Smooth muscle cell (in vitro differentiated cells): ENCODE results near the gene NANOG. TPM values are rescaled to one million over a fixed set of nuclear protein-coding genes. Genes with fewer than 3 reads are reported as not detected.

Experiments used
- DNase-seq: peaks from one replicate; lab custom pipeline; 2025; ENCODE audit not compliant: unreplicated experiment; lab: John Stamatoyannopoulos, UW
- H2AFZ ChIP-seq: fragments of 200-600 bp; sonication (generic); 2 replicates; pipeline ENCODE4 v1.6.0; 2016; ENCODE audit warnings: antibody characterized with exemption, low read depth, mild to moderate bottlenecking
- H3F3A ChIP-seq: fragments of 200-600 bp; sonication (generic); 2 replicates; pipeline ENCODE4 v1.6.0; 2017; ENCODE audit warnings: antibody characterized with exemption, low read depth
- H3K27ac ChIP-seq: fragments of 200-600 bp; sonication (generic); 2 replicates; pipeline ENCODE4 v1.5.1; 2016; ENCODE audit warnings: low read depth, mild to moderate bottlenecking
- H3K27me3 ChIP-seq: fragments of 200-600 bp; sonication (generic); 2 replicates; pipeline ENCODE4 v1.6.1; 2016; ENCODE audit warnings: low read depth, mild to moderate bottlenecking
- H3K36me3 ChIP-seq: fragments of 200-600 bp; sonication (generic); 2 replicates; pipeline ENCODE4 v1.5.1; 2016; ENCODE audit warnings: low read depth
- H3K4me1 ChIP-seq: fragments of 200-600 bp; sonication (generic); 2 replicates; pipeline ENCODE4 v1.5.1; 2016; ENCODE audit warnings: low read depth
- H3K4me2 ChIP-seq: fragments of 200-600 bp; sonication (generic); 2 replicates; pipeline ENCODE4 v1.6.0; 2016; ENCODE audit warnings: mild to moderate bottlenecking
- H3K4me3 ChIP-seq: fragments of 200-600 bp; sonication (generic); 2 replicates; pipeline ENCODE4 v1.5.1; 2016; ENCODE audit warnings: mild to moderate bottlenecking
- H3K79me2 ChIP-seq: fragments of 200-600 bp; sonication (generic); 2 replicates; pipeline ENCODE4 v1.6.0; 2016; ENCODE audit warnings: low read depth, mild to moderate bottlenecking
- H3K9ac ChIP-seq: fragments of 200-600 bp; sonication (generic); 2 replicates; pipeline ENCODE4 v1.6.0; 2016; ENCODE audit warnings: low read depth
- H3K9me3 ChIP-seq: fragments of 200-600 bp; sonication (generic); replicated peaks from 2 replicates; pipeline ENCODE4 v1.5.1; 2016; ENCODE audit warnings: low read depth
- H4K20me1 ChIP-seq: fragments of 200-600 bp; sonication (generic); 2 replicates; pipeline ENCODE4 v1.6.0; 2016; ENCODE audit warnings: low read depth
- WGBS: methylation state at CpG from one replicate; pipeline ENCODE4 v1.1.7; 2016; ENCODE audit warnings: low lambda C conversion rate; 5-methylcytosine and 5-hydroxymethylcytosine counted together
- polyA plus RNA-seq: library from polyadenylated mRNA; unstranded; fragments of >200 nt; fragmentation: Nextera tagmentation; extraction: Ambion mirVana; gene quantifications from 2 replicates; pipeline ENCODE4 v1.2.1, GENCODE V29; 2016
- total RNA-seq: library from RNA; depleted of rRNA; stranded (reverse); fragments of >200 nt; gene quantifications from 2 replicates; pipeline ENCODE4 v1.2.3, GENCODE V29; 2014
- TF ChIP-seq, protein P1 (sequence below): fragments of 200-600 bp; sonication (generic); IDR thresholded peaks from 2 replicates; pipeline ENCODE4 v1.5.1; 2017; ENCODE audit warnings: borderline replicate concordance, mild to moderate bottlenecking, antibody characterized with exemption; ENCODE audit not compliant: insufficient read depth, poor library complexity, severe bottlenecking

NANOG gene
- total and polyA plus RNA-seq, 2 experiments from 2014 or later, result not detected

DNA sequence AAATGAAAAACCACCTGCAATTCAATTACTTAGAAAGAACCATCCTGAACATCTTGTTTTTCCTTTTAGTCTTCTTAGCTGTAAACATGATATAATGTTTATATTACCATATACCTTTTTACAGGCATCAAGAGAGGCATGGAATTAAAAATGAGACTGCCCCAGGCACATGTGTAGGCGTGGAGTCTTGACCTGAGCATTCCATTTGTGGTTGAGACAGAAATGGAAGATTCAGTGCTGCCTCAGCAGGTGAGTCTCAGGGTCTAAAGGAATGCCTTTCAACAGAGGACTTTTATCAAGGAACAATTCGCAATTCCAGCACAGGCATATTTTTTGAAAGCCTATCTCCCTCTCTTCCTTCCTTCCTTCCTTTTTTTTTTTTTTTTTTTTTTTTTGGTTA lies 32.2 kb upstream of the NANOG start:
- Histone ChIP-seq H3K27ac (no peak overlapping the region), H3F3A (no peaks in the 10 kb centered on the region), H3K9ac (no peak overlapping the region), H3K79me2 (no peaks in the 10 kb centered on the region), H3K27me3 (no peaks in the 10 kb centered on the region), H4K20me1 (no peaks in the 10 kb centered on the region), H2AFZ (no peak overlapping the region), H3K9me3 (no peaks in the 10 kb centered on the region), H3K4me1 (peaks cover 8% of the 10 kb centered on the region), H3K4me2 (no peak overlapping the region), H3K4me3 (no peak overlapping the region), H3K36me3 (no peaks in the 10 kb centered on the region)
- TF ChIP-seq, protein P1, sequence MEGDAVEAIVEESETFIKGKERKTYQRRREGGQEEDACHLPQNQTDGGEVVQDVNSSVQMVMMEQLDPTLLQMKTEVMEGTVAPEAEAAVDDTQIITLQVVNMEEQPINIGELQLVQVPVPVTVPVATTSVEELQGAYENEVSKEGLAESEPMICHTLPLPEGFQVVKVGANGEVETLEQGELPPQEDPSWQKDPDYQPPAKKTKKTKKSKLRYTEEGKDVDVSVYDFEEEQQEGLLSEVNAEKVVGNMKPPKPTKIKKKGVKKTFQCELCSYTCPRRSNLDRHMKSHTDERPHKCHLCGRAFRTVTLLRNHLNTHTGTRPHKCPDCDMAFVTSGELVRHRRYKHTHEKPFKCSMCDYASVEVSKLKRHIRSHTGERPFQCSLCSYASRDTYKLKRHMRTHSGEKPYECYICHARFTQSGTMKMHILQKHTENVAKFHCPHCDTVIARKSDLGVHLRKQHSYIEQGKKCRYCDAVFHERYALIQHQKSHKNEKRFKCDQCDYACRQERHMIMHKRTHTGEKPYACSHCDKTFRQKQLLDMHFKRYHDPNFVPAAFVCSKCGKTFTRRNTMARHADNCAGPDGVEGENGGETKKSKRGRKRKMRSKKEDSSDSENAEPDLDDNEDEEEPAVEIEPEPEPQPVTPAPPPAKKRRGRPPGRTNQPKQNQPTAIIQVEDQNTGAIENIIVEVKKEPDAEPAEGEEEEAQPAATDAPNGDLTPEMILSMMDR, result no peak
- 81% methylated on average over 2 of the region's 2 CpGs for WGBS
- DNase-seq, result no peak

GRCh38 chr12:7758766-7759140 lies 30.4 kb upstream of the NANOG start:
- WGBS, result 78% methylated on average over 9 of the region's 9 CpGs
- peaks cover 8% of the 10 kb centered on the region for H3K4me1 ChIP-seq
- H3K27ac ChIP-seq, result no peak overlapping the region
- no peaks in the 10 kb centered on the region for H3K27me3 ChIP-seq
- no peaks in the 10 kb centered on the region for H4K20me1 ChIP-seq
- H3K4me3 ChIP-seq, result no peak overlapping the region
- no peak overlapping the region for H3K4me2 ChIP-seq
- H2AFZ ChIP-seq, result no peak overlapping the region
- no peak for DNase-seq
- H3K9me3 ChIP-seq, result no peaks in the 10 kb centered on the region
- TF ChIP-seq, protein P1, result no peak
- no peaks in the 10 kb centered on the region for H3K36me3 ChIP-seq
- no peaks in the 10 kb centered on the region for H3F3A ChIP-seq
- no peak overlapping the region for H3K9ac ChIP-seq
- no peaks in the 10 kb centered on the region for H3K79me2 ChIP-seq

GRCh38 chr12:7769999-7770398 lies 19.2 kb upstream of the NANOG start:
- 79% methylated on average over 3 of the region's 3 CpGs for WGBS
- H3K36me3 ChIP-seq, result no peaks in the 10 kb centered on the region
- DNase-seq, result no peak

DNA sequence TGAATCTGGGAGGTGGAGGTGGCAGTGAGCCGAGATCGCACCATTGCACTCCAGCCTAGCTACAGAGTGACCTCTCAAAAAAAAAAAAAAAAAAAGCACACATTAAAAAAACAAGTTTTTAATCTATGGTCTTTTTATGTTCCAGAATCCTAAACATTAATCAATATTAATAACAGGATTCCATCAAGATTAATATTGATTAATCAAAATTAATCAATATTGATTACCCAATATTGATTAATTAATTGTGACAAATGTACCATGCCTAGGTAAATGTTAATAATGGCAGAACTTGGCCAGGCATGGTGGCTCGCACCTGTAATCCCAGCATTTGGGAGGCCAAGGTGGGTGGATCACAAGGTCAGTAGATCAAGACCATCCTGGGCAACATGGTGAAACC lies 7.9 kb upstream of the NANOG start:
- H3F3A ChIP-seq, result no peaks in the 10 kb centered on the region
- TF ChIP-seq, protein P1, result no peak
- H3K27ac ChIP-seq, result no peak overlapping the region
- H4K20me1 ChIP-seq, result no peaks in the 10 kb centered on the region
- no peak overlapping the region for H3K9ac ChIP-seq
- no peak overlapping the region for H2AFZ ChIP-seq
- H3K4me1 ChIP-seq, result no peaks in the 10 kb centered on the region
- no peak for DNase-seq
- no peaks in the 10 kb centered on the region for H3K79me2 ChIP-seq
- H3K4me3 ChIP-seq, result no peak overlapping the region
- no peaks in the 10 kb centered on the region for H3K9me3 ChIP-seq
- H3K4me2 ChIP-seq, result no peak overlapping the region
- no peaks in the 10 kb centered on the region for H3K36me3 ChIP-seq
- no peaks in the 10 kb centered on the region for H3K27me3 ChIP-seq
- WGBS, result 95% methylated on average over 3 of the region's 3 CpGs

More at GRCh38 chr12:7769999-7770398, 19.2 kb upstream of the NANOG start:
- H3K9ac ChIP-seq, result no peak overlapping the region
- H2AFZ ChIP-seq, result no peak overlapping the region
- H4K20me1 ChIP-seq, result no peaks in the 10 kb centered on the region
- no peaks in the 10 kb centered on the region for H3F3A ChIP-seq
- no peak overlapping the region for H3K4me2 ChIP-seq
- H3K4me1 ChIP-seq, result no peaks in the 10 kb centered on the region
- no peak overlapping the region for H3K27ac ChIP-seq
- no peaks in the 10 kb centered on the region for H3K9me3 ChIP-seq
- H3K4me3 ChIP-seq, result no peak overlapping the region
- TF ChIP-seq, protein P1, result no peak
- no peaks in the 10 kb centered on the region for H3K27me3 ChIP-seq
- H3K79me2 ChIP-seq, result no peaks in the 10 kb centered on the region
